Measurements from ENCODE around the gene GATA1. TPM values are rescaled to one million over a fixed set of nuclear protein-coding genes. Genes with fewer than 3 reads are reported as not detected.

Gene GATA1
- polyA plus RNA-seq (2011; rRNA removed) (not detected in 2 replicates), polyA plus RNA-seq (2017; fragmentation: RNase III; extraction: RNeasy Plus Mini Kit Qiagen cat#74134 plus additional on column Dnase treatment) (not detected in 3 replicates), polyA minus RNA-seq (2011; rRNA and poly(A)+ RNA removed) (not detected in 2 replicates)
- not detected in 2 replicates for polyA plus RNA-seq (2012; cell fraction: cytosol; rRNA removed)
- polyA plus RNA-seq (2012; cell fraction: nucleus; rRNA removed): not detected in 2 replicates

- POLR2A ChIA-PET: no interaction called here
- no peak for FAIRE-seq
- Histone ChIP-seq H3K27ac (no peak within 1 kb of the TSS), H3K4me1 (no peaks in the 10 kb centered on the region), H3K4me2 (no peak within 1 kb of the TSS), H3K4me3 (no peak within 1 kb of the TSS), H3K9me3 (no peaks in the 10 kb centered on the region)
- DNase-seq (ENCODE audit: low read depth in 1 of 2, low spot score in 1 of 2): no peak
- CTCF ChIA-PET: no interaction called here
- no peak for ATAC-seq
- no peak for TF ChIP-seq BHLHE40 (IDR thresholded peaks at IDR 0.05; ENCODE audit: low read depth, low read length)
- no peak for TF ChIP-seq NFE2L2 (conservative IDR thresholded peaks at IDR 0.05; ENCODE audit: low read length)
- TF ChIP-seq KDM1A (IDR thresholded peaks at IDR 0.05; ENCODE audit: low read depth): no peak
- TF ChIP-seq CBX2 (IDR thresholded peaks at IDR 0.05; ENCODE audit: borderline replicate concordance, low read depth): no peak
- no peak for TF ChIP-seq CTCF (IDR thresholded peaks at IDR 0.05)
- TF ChIP-seq TFCP2L1 (CRISPR knock-in tag; IDR thresholded peaks at IDR 0.05): no peak
- no peak for TF ChIP-seq RARB (CRISPR knock-in tag; IDR thresholded peaks at IDR 0.05)
- no peak for TF ChIP-seq ESRRA (IDR thresholded peaks at IDR 0.05; ENCODE audit: borderline replicate concordance, low read length)
- TF ChIP-seq NR3C1 (IDR thresholded peaks at IDR 0.05): no peak
- TF ChIP-seq PHF8 (IDR thresholded peaks at IDR 0.05; ENCODE audit: borderline replicate concordance, low read depth): no peak
- TF ChIP-seq ZC3H11A (IDR thresholded peaks at IDR 0.05): no peak
- no peak for TF ChIP-seq E2F6 (IDR thresholded peaks at IDR 0.05; ENCODE audit: borderline replicate concordance, low read depth)
- TF ChIP-seq HEYL (CRISPR knock-in tag; IDR thresholded peaks at IDR 0.05): no peak
- no peak for TF ChIP-seq MAX (IDR thresholded peaks at IDR 0.05)
- no peak for TF ChIP-seq MAFK (IDR thresholded peaks at IDR 0.05; ENCODE audit: partially characterized antibody)
- no peak for TF ChIP-seq SREBF2 (IDR thresholded peaks at IDR 0.05)
- no peak for TF ChIP-seq JUNB (IDR thresholded peaks at IDR 0.05)
- TF ChIP-seq REST (IDR thresholded peaks at IDR 0.05): no peak
- 76% methylated on average over 4 of the region's 7 CpGs for WGBS (ENCODE audit: missing lambda C conversion rate)
Observed at GRCh38 chrX:48786341-48786800, at the start of gene GATA1. Gene GATA1, plus strand, starts transcription at chrX:48786590. Its CDS starts 4,520 bp downstream, at chrX:48791110.

GRCh38 chrX:48736878-48737212 is 49.5 kb upstream of the GATA1 start:
- no peak for FAIRE-seq
- peak overlapping the region; percentile 59 to 77 for H3K27ac ChIP-seq
- DNase-seq (ENCODE audit: low read depth in 1 of 2, low spot score in 1 of 2): no peak
- ChIA-PET CTCF (interaction anchor here (1.2 kb wide), 1 partner anchor 15 kb away, joined by 3 read pairs; no protein-coding TSS in a partner anchor), POLR2A (interaction anchor here (0.6 to 1.6 kb wide), 12 partner anchors 8 to 936 kb away, joined by 3 to 23 read pairs (median 4); partner anchors contain the start of genes HDAC6, OTUD5, PQBP1 and RBM3)
- ATAC-seq: no peak
- peaks cover 6% of the 10 kb centered on the region for H3K4me1 ChIP-seq
- TF ChIP-seq ESRRA (IDR thresholded peaks at IDR 0.05; ENCODE audit: borderline replicate concordance, low read length): no peak
- no peak for TF ChIP-seq FOXS1 (CRISPR knock-in tag; IDR thresholded peaks at IDR 0.05)
- no peak for TF ChIP-seq ZNF302 (CRISPR knock-in tag; IDR thresholded peaks at IDR 0.05)
- no peak for TF ChIP-seq USF2 (IDR thresholded peaks at IDR 0.05)
- no peak for TF ChIP-seq ZC3H11A (IDR thresholded peaks at IDR 0.05)
- TF ChIP-seq ZSCAN20 (CRISPR knock-in tag; IDR thresholded peaks at IDR 0.05): no peak
- TF ChIP-seq BHLHE40 (IDR thresholded peaks at IDR 0.05; ENCODE audit: low read depth, low read length): no peak
- TF ChIP-seq PBX3 (IDR thresholded peaks at IDR 0.05): no peak
- TF ChIP-seq HMGXB4 (CRISPR knock-in tag; IDR thresholded peaks at IDR 0.05; ENCODE audit: borderline replicate concordance): no peak
- no peak for TF ChIP-seq CBX2 (IDR thresholded peaks at IDR 0.05; ENCODE audit: borderline replicate concordance, low read depth)
- H3K9me3 ChIP-seq: no peaks in the 10 kb centered on the region
- WGBS (ENCODE audit: missing lambda C conversion rate): 1% methylated on average over 10 of the region's 10 CpGs
- H3K4me2 ChIP-seq: peak overlapping the region; percentile 73
- peak overlapping the region; percentile 30 for H3K4me3 ChIP-seq
